B cell (primary cell): ENCODE results near the gene SIT1. TPM values are rescaled to one million over a fixed set of nuclear protein-coding genes. Genes with fewer than 3 reads are reported as not detected.
A peak's percentile ranks its signal among the peaks of the same experiment; 100 is the strongest.

ENCODE experiments used
- ATAC-seq: fragments of 200-7000 bp; cut with Tn5 transposase; one replicate; pipeline ENCODE4 v1.10.0; 2021; ENCODE audit warnings: low read depth, mild to moderate bottlenecking, moderate number of reproducible peaks, moderate library complexity
- CTCF ChIA-PET: fragments of 350-600 bp; sonication (Branson Sonifier 250); formaldehyde crosslinking; loops from one replicate; lab custom pipeline; 2021; ENCODE audit warnings: antibody characterized with exemption, inconsistent platforms; lab: Charles Lee
- POLR2A ChIA-PET: fragments of 350-600 bp; sonication (Branson Sonifier 250); formaldehyde crosslinking; loops from one replicate; lab custom pipeline; 2021; ENCODE audit warnings: antibody characterized with exemption; lab: Charles Lee
- DNase-seq: peaks from one replicate; pipeline ENCODE4 v3.0.0; 2013
- H2AFZ ChIP-seq: 2 replicates; pipeline ENCODE4 v1.6.1; 2012; ENCODE audit warnings: mild to moderate bottlenecking, low read depth, low read length; ENCODE audit not compliant: insufficient read depth, poor library complexity, severe bottlenecking
- H3K27ac ChIP-seq, 2 donors: 1 replicate in 1 of 2; 2 replicates in 1 of 2; pipeline ENCODE4 v1.5.1; 2012 to 2013; ENCODE audit warnings: low read length in 2 of 2, mild to moderate bottlenecking in 2 of 2, moderate library complexity in 1 of 2
- H3K27me3 ChIP-seq, 4 experiments: fragments of 200-600 bp in 1 of 4; sonication (generic) in 1 of 4; replicated peaks in 1 of 4; 1 replicate in 2 of 4; 2 replicates in 2 of 4; pipeline versions ENCODE4 v1.6.1 to v1.7.0; 2013 to 2016; ENCODE audit warnings: low read length in 3 of 4, mild to moderate bottlenecking in 2 of 4, mixed read lengths in 1 of 4, moderate library complexity in 1 of 4; ENCODE audit not compliant: insufficient read depth in 4 of 4, control insufficient read depth in 3 of 4; ENCODE audit errors: control extremely low read depth in 1 of 4
- H3K36me3 ChIP-seq, 2 experiments: replicated peaks in 1 of 2; 1 replicate in 1 of 2; 2 replicates in 1 of 2; pipeline versions ENCODE4 v1.6.1 to v1.7.1; 2013; ENCODE audit warnings: low read length in 1 of 2; ENCODE audit not compliant: insufficient read depth in 2 of 2, control insufficient read depth in 1 of 2; ENCODE audit errors: control extremely low read depth in 1 of 2, extremely low read depth in 1 of 2
- H3K4me1 ChIP-seq, 2 donors: fragments of 200-600 bp in 1 of 2; sonication (generic) in 1 of 2; 1 replicate in 1 of 2; 2 replicates in 1 of 2; pipeline versions ENCODE4 v1.5.1 to v1.6.1; 2013 to 2017; ENCODE audit warnings: low read length in 2 of 2; ENCODE audit not compliant: control insufficient read depth in 2 of 2, insufficient read depth in 2 of 2
- H3K4me2 ChIP-seq: replicated peaks from 2 replicates; pipeline ENCODE3; 2012; ENCODE audit warnings: mild to moderate bottlenecking, low read depth, low read length; ENCODE audit not compliant: poor library complexity, severe bottlenecking
- H3K4me3 ChIP-seq, 5 experiments: fragments of 200-600 bp in 1 of 5; sonication (generic) in 1 of 5; 1 replicate in 3 of 5; 2 replicates in 2 of 5; pipeline versions ENCODE4 v1.5.1 to v1.7.0; 2011 to 2016; ENCODE audit warnings: low read length in 4 of 5, mild to moderate bottlenecking in 4 of 5, low read depth in 2 of 5, control low read depth in 1 of 5, moderate library complexity in 1 of 5; ENCODE audit not compliant: insufficient read depth in 1 of 5; ENCODE audit errors: control extremely low read depth in 1 of 5, extremely low read depth in 1 of 5
- H3K79me2 ChIP-seq: fragments of 200-600 bp; sonication (generic); one replicate; pipeline ENCODE4 v1.6.0; 2016; ENCODE audit warnings: low read length; ENCODE audit not compliant: control insufficient read depth, insufficient read depth
- H3K9ac ChIP-seq: fragments of 200-600 bp; sonication (generic); 2 replicates; pipeline ENCODE4 v1.6.1; 2017; ENCODE audit warnings: mild to moderate bottlenecking, low read length, moderate library complexity
- H3K9me3 ChIP-seq, 3 donors: one replicate each; pipeline versions ENCODE4 v1.6.1 to v1.7.1; 2013; ENCODE audit warnings: low read length in 2 of 3; ENCODE audit not compliant: control insufficient read depth in 2 of 3, insufficient read depth in 1 of 3; ENCODE audit errors: control extremely low read depth in 1 of 3
- H4K20me1 ChIP-seq: 2 replicates; pipeline ENCODE4 v1.6.0; 2012; ENCODE audit warnings: mild to moderate bottlenecking, low read length; ENCODE audit not compliant: insufficient read depth, control insufficient read depth, poor library complexity, severe bottlenecking
- H3K27ac Mint-ChIP-seq: one replicate; pipeline ENCODE4 v1.8.0; 2021; ENCODE audit warnings: mixed read lengths
- H3K27me3 Mint-ChIP-seq: one replicate; pipeline ENCODE4 v1.8.0; 2021; ENCODE audit warnings: mixed read lengths
- H3K4me1 Mint-ChIP-seq: one replicate; pipeline ENCODE4 v1.8.0; 2021; ENCODE audit warnings: mixed read lengths
- H3K4me3 Mint-ChIP-seq: one replicate; pipeline ENCODE4 v1.8.0; 2021; ENCODE audit warnings: mixed read lengths
- H3K9me3 Mint-ChIP-seq: one replicate; pipeline ENCODE4 v1.8.0; 2022; ENCODE audit warnings: mixed read lengths; ENCODE audit not compliant: insufficient read depth
- EZH2 ChIP-seq: IDR thresholded peaks from 2 replicates; pipeline ENCODE4 v1.6.1; 2012; ENCODE audit warnings: borderline replicate concordance, low read depth, mild to moderate bottlenecking, moderate library complexity, low read length; ENCODE audit not compliant: insufficient read depth, poor library complexity, severe bottlenecking
- WGBS: methylation state at CpG from one replicate; pipeline ENCODE4 v1.1.5; 2013; ENCODE audit warnings: missing lambda C conversion rate; ENCODE audit not compliant: insufficient coverage; 5-methylcytosine and 5-hydroxymethylcytosine counted together
- intact Hi-C: fragments of 100-400 bp; cut with micrococcal nuclease; formaldehyde crosslinking; loops from one replicate; pipeline ENCODE4 v1.10.0; 2022
- polyA plus RNA-seq: library from polyadenylated mRNA; depleted of rRNA; stranded (reverse); fragments of >200 nt; gene quantifications from 2 replicates; pipeline ENCODE4 v1.2.3, GENCODE V29; 2012
- total RNA-seq, 2 donors: library from RNA; stranded (reverse); fragments of 120-200 nt in 1 of 2; gene quantifications; 1 replicate in 1 of 2; 2 replicates in 1 of 2; pipeline versions ENCODE4 v1.2.3 to v1.2.4, GENCODE V29; 2013 to 2022
- TF ChIP-seq, protein P1 (sequence below): fragments of 200-600 bp; IDR thresholded peaks from one replicate; pipeline ENCODE4 v1.8.0; 2022; ENCODE audit warnings: antibody characterized with exemption, mild to moderate bottlenecking

SIT1 gene
- total and polyA plus RNA-seq, 2 donors (not counting 1 experiment from before 2014, with no cell fraction given), result 37.1 to 38.5 TPM

DNA sequence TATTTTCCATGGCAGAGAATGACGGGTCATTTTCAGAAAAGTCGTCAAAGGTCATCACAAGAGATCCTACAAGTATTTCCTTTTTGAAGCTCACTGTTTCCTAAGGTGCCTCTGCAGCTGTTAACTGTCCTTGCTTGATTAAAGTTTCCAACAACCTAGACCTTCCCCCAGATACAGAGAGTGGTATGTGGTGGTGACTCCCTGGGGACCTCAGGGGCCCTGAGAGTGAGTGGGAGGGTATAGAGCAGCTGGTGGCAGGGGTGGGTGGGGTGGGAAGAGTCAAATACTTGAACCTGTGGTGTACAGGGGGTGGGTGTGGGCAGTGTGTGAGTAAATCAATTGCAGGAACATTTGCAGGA, 31.0 kb downstream of the SIT1 start:
- Mint-ChIP-seq H3K4me1 (peaks cover 79% of the 10 kb centered on the region), H3K4me3 (peak overlapping the region; percentile 86), H3K9me3 (no peaks in the 10 kb centered on the region), H3K27me3 (no peaks in the 10 kb centered on the region), H3K27ac (peak overlapping the region; percentile 86)
- peaks cover 0 to 18% of the 10 kb centered on the region in 2 experiments for H3K36me3 ChIP-seq
- no peaks in the 10 kb centered on the region for H3K27me3 ChIP-seq
- no CpG with 5 or more reads among the region's 2 CpGs for WGBS
- H4K20me1 ChIP-seq, result peaks cover 20% of the 10 kb centered on the region
- H2AFZ ChIP-seq, result no peak overlapping the region
- TF ChIP-seq, protein P1, sequence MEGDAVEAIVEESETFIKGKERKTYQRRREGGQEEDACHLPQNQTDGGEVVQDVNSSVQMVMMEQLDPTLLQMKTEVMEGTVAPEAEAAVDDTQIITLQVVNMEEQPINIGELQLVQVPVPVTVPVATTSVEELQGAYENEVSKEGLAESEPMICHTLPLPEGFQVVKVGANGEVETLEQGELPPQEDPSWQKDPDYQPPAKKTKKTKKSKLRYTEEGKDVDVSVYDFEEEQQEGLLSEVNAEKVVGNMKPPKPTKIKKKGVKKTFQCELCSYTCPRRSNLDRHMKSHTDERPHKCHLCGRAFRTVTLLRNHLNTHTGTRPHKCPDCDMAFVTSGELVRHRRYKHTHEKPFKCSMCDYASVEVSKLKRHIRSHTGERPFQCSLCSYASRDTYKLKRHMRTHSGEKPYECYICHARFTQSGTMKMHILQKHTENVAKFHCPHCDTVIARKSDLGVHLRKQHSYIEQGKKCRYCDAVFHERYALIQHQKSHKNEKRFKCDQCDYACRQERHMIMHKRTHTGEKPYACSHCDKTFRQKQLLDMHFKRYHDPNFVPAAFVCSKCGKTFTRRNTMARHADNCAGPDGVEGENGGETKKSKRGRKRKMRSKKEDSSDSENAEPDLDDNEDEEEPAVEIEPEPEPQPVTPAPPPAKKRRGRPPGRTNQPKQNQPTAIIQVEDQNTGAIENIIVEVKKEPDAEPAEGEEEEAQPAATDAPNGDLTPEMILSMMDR, result no peak
- no peak for TF ChIP-seq EZH2
- peak overlapping the region; percentile 76 for H3K4me2 ChIP-seq
- POLR2A ChIA-PET, result interaction anchor here (0.6 to 7.1 kb wide), 15 partner anchors 8 to 548 kb away, joined by 3 to 114 read pairs (median 9); partner anchors contain the start of genes ARHGEF39, CCDC107, CREB3 and RMRP
- ATAC-seq, result peak; percentile 70
- no peaks in the 10 kb centered on the region for H3K9me3 ChIP-seq
- no peak for DNase-seq
- peak overlapping the region; percentile 93 for H3K9ac ChIP-seq
- H3K4me3 ChIP-seq, result peak overlapping the region in 4 of 5 experiments; percentile 80 to 91 (median 88)
- H3K27ac ChIP-seq, result peak overlapping the region; percentile 95 to 97
- H3K4me1 ChIP-seq, result peaks cover 59 to 76% of the 10 kb centered on the region in 2 donors
- H3K79me2 ChIP-seq, result peaks cover 32% of the 10 kb centered on the region
- intact Hi-C loops, result loop anchor here (1.0 kb wide), 5 partner anchors 15 to 77 kb away; partner anchors contain the start of genes CCDC107 and RMRP
- CTCF ChIA-PET, result interaction anchor here (0.8 to 14.3 kb wide), 14 partner anchors 8 to 228 kb away, joined by 3 to 357 read pairs (median 8); partner anchors contain the start of genes ARHGEF39, CCDC107, CREB3 and RMRP
